ENCODE data around the gene PC.

GRCh38 chr11:66915046-66915832 lies 42.9 kb downstream of the PC start:
- no peak for TF ChIP-seq CTCF (conservative IDR thresholded peaks at IDR 0.05; ENCODE audit: low read depth, low read length)
- TF ChIP-seq EZH2 (IDR thresholded peaks at IDR 0.05; ENCODE audit: borderline replicate concordance, low read depth, low read length, poor library complexity, severe bottlenecking), result no peak

Measured in A673 (cell line).